Measurements from ENCODE around the gene CDK11B.

DNA sequence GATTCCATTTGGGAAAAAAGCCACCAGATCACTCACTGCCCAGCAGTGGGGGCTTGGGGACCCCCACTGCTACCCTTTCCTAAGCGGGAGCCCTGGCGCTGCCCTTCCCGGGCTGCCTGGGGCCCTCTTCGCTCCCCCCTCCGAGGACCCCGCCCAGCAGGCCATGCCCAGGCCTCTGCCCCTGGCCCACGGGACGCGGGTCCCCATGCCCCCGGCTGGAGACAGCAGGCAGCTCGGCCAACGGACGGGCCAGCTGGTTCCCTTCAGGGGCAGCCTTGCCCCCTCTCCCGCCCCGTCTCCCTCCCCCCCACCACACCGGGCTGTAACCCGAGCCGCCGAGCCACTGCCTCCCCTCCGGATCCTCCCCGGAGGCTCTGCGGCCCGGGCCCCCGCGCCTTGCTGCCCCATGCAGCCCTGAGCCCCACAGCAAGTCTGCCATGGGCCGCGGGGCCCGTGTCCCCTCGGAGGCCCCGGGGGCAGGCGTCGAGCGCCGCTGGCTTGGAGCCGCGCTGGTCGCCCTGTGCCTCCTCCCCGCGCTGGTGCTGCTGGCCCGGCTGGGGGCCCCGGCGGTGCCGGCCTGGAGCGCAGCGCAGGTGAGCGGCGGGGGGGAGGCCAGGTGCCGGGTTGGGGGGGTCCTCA, 26.9 kb downstream of the CDK11B start, which contains the start of gene MMP23B:
- TF ChIP-seq CTCF (IDR thresholded peaks at IDR 0.05) (no peak), POLR2A (IDR thresholded peaks at IDR 0.05) (no peak)

All from heart left ventricle (tissue), 13 donors.